Right renal pelvis (tissue), 4 donors: ENCODE results near the gene ACVR2A. TPM values are rescaled to one million over a fixed set of nuclear protein-coding genes. Genes with fewer than 3 reads are reported as not detected.

ENCODE experiments used
- DNase-seq, 4 donors: peaks; one replicate each; pipeline ENCODE4 v3.0.0-alpha.2; 2013; ENCODE audit warnings: low read depth in 4 of 4, low spot score in 3 of 4, missing footprints in 1 of 4
- polyA plus RNA-seq, 4 donors: library from polyadenylated mRNA; unstranded; fragments of 120-200 nt; gene quantifications; one replicate each; pipeline ENCODE4 v1.2.1, GENCODE V29; 2013; ENCODE audit not compliant: insufficient read length in 4 of 4

The ACVR2A gene
- 10 to 100 TPM; 21.9 to 28.6 (median 27.6) TPM for polyA plus RNA-seq

GRCh38 chr2:147844697-147845410 lies at the start of gene ACVR2A:
TSS of gene ACVR2A (plus strand) at chr2:147845029. CDS start at chr2:147845153, 124 bp downstream.
- peak in 3 of 4 donors; percentile 44 to 51 (median 46) for DNase-seq

DNA sequence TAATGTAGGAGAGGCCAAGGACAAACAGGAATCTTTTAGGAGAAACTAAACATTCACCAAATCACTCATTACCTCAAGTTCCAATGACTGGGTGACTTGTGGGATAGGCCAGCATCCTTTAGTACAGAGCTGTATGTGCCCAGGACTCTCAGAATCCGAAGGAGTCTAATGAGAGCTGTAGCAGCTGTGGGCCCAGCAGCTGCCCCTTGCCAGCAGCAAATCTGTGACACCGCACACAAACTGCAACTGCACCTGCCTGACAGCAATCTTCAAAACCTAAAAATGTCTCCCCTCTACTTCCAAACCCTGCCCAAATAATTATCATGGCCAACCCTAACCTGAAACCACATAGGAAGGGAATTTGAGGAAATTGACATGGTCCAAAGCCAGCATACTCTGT lies 44.5 kb upstream of the ACVR2A start:
- no peak for DNase-seq

DNA sequence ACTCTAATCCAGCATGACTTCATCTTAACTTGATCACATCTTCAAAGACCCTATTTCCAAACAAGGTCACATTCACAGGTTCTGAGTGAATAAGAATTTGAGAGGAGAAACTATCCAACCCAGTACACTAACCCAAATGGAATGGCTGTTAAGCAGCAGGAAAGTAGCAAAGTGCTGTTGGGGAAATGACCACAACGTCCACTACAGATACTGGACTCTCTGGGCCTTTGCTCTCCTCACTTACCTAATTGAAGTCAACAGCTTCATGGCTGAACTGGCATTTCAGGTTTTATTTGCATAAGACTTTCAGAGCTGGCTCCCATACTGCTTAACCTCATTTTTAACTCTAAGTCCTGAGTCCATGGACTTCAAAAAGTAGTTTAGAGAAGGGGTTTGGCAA lies 38.0 kb upstream of the ACVR2A start:
- DNase-seq: no peak

DNA sequence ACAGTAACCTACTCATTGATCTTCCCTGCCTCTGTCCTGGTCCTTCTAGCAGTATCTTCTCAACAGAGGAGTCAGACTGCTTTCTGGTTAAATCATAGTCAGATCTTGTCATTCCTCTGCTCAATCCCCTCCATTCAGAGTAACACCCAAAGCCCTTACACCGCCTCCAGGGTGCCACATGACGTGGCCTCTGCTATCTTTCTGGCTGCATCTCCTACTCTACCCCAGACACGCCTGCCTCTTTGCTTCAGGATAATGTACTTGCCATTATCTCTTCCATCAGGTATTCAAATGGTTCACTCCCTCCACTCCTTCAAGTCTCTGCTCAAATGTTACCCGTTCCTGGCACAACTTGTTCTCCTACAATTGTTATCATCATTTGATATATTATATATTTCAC lies 36.3 kb upstream of the ACVR2A start:
- DNase-seq: no peak

DNA sequence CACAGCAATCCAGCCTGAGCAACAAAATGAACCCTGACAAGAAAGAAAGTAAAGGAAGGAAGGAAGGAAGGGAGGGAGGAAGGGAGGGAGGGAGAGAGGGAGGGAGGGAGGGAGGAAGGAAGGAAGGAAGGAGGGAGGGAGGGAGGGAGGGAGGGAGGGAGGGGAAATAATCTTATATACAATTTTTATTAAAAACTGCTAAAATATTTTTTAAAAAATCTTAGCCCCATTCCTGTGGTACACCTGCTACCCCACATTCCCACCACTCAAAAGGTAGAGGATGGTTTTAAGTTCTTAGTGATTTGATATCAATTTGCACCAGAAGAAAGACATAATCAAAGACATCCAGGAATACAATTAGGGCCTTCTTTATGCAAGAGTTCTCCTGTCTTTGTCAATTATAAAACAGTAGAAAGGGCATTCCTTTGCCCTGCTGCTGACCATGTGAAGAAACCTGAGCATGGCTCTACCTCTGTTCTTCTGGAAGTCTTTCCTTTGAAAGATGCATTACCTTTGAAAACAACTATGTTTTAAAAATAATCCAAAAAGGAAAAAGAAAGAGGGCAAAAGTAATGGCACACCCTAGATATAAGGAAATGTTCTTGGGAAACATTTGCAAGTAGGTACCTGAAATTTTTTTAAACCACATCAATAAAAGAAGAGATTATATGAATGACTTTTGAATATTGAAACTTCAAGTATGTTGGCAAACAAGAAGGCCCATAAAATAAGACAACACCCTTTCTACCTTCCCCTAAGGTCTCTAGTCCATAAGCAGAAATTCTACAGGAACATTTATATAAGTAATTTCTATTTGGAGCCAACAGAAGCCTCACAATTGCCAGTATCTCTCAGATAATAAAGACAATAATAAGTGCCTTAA lies 33.7 kb upstream of the ACVR2A start:
- DNase-seq: no peak

GRCh38 chr2:147818741-147819140 lies 26.1 kb upstream of the ACVR2A start:
- no peak for DNase-seq

DNA sequence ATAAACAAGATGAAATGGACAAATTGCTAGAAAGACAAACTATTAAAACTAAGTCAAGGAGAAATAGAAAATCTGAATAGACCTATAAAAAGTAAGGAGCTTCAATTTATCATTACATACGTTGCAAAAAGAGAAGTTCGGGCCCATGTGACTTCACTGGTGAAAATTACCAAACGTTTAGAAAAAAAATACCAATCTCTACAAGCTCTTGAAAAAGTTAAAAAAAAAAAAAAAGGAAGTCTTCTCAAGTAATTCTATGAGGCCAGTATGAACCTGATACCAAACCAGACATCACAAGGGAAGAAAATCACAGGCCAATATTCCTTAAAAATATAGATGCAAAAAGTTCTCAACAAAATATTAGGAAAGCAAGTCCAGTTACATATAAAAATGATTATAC lies 20.2 kb upstream of the ACVR2A start:
- no peak for DNase-seq

DNA sequence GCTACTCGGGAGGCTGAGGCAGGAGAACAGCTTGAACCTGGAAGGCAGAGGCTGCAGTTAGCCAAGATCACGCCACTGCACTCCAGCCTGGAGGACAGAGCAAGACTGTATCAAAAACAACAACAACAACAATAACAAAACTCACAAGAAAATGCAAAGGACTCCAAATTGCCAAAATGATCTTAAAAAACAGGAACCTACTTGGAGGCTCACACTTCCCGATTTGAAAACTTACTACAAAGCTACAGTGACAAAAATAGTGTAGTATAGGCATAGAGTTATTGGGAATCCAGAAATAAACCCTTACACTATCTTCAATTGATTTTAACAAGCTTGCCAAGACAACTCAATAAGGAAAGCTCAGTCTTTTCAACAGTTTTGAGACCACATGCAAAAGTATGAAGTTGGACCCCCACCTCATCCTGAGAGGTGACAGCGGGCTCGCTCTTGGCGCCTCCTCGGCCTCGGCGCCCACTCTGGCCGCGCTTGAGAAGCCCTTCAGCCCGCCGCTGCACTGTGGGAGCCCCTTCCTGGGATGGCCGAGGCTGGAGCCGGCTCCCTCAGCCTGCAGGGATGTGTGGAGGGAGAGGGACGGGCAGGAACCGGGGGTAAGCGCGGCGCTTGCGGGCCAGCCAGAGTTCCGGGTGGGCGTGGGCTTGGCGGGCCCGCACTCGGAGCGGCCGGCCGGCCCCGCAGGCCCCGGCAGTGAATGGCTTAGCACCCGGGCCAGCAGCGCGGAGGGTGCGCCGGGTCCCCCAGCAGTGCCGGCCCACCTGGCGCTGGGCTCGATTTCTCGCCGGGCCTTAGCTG lies 18.3 kb upstream of the ACVR2A start:
- no peak for DNase-seq

DNA sequence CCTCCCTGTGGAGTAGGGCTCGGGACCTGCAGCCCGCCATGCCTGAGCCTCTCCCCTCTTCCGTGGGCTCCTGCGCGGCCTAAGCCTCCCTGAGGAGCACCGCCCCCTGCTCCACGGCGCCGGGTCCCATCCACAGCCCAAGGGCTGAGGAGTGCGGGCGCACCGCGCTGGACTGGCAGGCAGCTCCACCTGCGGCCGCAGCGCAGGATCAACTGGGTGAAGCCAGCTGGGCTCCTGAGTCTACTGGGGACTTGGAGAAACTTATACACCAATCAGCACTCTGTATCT lies 17.8 kb upstream of the ACVR2A start:
- no peak for DNase-seq

- no peak for DNase-seq
These were observed 15.7 kb upstream of the ACVR2A start for GRCh38 chr2:147829106-147829505.

GRCh38 chr2:147836099-147836498 lies 8.7 kb upstream of the ACVR2A start:
- DNase-seq: no peak

DNA sequence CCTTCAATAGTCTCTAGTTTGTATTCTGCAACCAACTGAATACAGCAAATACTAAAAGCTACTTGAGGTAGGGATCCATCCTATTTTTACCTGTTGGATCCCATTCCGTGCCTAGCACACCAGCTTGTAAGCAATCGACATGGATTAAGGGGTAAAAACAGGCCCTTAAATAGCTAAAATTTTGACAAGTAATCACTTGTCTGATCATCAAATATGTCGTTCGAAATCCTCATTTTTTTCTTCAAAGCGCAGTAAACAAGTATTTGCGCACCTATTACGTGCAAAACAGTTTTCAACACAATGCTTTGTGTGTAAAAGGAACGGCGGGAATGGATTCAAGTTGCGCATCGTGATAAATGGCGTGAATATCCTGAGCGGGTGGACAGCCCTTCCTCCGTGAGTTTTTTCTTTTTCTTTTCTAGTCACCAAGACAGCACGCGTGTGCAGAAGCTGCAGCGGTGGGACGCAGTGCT lies 1.4 kb upstream of the ACVR2A start:
- no peak for DNase-seq

DNA sequence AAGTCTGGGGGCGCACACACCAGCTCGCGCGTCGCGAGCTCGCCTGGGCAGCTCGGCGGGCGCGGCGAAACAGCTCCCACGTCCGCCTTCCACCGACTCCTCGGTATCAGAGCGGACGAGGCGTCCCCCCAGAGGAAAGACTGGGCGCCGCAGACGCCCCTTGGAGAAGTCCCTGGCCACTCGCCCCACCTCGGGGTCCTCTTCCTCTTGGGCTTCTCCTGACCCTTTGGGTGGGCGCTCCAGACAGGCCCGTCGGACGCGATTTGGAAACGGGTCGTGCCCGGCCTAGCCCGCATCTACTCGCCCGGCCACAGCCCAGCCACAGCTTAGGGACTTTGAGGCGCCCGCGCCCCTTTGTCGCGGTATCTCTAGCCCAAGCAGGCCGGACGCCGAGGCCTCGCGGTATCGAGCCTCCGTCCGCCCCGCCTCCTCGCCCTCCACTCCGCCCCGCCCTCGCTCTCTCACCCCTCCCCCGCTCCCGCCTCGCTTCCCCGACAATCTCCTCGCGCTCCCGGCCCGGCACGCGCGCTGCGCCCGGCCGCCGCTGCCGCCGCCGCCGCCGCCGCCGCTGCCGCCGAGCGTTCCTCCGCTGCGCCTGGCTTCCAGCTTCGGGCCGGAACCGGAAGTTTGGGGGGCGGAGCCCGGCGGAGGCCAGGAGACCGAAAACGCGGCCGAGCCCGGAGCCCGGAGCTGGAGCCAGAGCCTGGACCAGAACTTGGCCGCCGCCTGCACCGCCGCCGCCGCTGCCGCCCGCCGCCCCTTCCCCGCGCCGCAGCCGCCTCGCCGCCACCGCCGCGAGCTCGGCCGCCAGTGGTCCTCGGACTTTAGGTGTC lies 749 bp upstream of the ACVR2A start:
- peak; percentile 82 to 85 (median 82) for DNase-seq

DNA sequence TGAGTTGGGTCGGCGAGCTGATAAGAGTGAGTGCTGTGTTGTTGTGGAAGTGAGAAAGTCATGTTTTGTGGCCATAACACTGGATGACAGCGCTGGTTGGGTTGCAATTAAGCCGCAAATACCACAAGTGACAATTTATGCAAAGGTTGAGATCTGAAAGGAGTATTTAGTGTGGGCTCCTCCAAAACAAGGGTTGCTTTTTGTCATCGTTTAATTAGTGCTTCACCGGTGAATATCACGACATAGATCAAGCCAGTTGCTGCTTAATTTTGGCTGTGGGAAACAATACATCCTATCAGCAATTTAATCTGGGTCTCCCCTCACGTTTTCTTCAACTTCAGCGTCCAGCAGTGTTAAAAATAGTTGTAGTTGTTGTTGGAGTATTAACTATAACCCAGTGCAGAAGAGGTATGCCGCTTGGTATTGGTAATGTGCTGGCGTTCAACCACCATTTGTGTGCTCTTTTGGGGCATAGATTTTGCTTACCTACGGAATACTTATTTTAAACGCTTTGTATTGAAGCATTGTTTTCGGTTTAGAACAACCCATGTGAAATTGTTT lies 662 bp downstream of the ACVR2A start:
- DNase-seq: peak in 2 of 4 donors; percentile 10 to 37

- peak in 1 of 4 donors; percentile 5 for DNase-seq
These were observed 1.7 kb downstream of the ACVR2A start for GRCh38 chr2:147846412-147847081.

- no peak for DNase-seq
These were observed 3.0 kb downstream of the ACVR2A start for GRCh38 chr2:147847746-147848391.

- DNase-seq: no peak
These were observed 6.0 kb downstream of the ACVR2A start for GRCh38 chr2:147850838-147851237.

DNA sequence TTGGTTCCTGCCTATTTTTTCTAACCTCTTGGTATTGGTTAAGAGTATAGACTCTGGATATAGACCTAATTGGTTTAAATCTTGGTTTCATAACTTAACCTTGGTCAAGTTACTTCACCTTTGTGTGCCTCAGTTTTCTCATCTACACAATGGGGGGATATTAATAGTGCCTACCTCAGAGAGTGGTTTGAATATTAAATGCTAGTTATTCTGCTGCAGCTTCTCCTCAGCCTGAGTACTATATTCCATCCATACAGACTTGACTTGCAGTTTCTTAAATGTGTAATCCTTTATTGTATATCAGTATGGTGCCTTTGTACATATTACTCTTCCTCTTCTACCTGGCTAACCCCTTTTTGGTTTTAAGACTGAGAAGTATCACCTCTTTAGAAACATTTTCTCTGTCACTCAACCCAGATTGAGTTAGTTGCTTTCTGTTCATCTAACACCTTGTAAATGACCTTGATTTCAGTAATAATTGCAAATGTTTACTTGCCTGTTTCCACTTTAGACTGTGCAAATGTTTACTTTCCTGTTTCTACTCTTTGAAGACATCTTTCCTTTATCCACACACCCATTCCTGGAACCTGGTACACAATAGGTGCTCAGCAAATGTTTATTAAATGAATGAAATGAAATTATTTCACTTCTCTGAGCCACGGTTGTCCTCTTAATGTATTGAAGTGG lies 6.6 kb downstream of the ACVR2A start:
- no peak for DNase-seq
